Islet precursor cell (in vitro differentiated cells): ENCODE results near the gene TFPI.
"Not testable (repeated sequence)": the region's sequence is repeated elsewhere in the genome, so short reads cannot be mapped to it uniquely, and the experiment has no call there.

Source experiments
- DNase-seq: peaks from one replicate; pipeline ENCODE4 v3.0.0-alpha.2; 2018

Gene TFPI

GRCh38 chr2:187554011-187554703 lies at the start of gene TFPI:
TSS of gene TFPI (minus strand) at chr2:187554435. CDS start at chr2:187503768, 50,667 bp downstream.
- peak; percentile 57 for DNase-seq

GRCh38 chr2:187594801-187595200 lies 40.6 kb upstream of the TFPI start:
- no peak for DNase-seq

DNA sequence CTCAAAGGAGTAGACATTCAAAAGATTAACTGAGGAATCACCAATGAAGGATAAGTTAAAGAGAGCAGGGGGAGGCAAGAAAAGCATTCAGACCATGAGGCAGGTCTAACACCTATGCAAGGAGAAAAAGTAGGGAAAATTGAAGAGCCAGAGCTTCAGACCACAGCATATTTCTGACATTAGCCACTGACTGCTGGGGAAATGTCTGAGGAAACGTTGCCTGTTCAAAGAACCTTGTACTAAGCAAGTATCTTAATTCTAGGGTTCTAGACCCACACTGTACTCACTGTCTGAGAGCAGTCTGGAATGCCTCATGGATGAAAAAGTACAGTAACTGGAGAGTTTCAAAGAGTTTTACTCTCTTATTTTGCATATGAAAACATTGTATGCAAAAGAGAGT lies 39.5 kb upstream of the TFPI start:
- DNase-seq: peak; percentile 79

- no peak for DNase-seq
Observed at GRCh38 chr2:187593098-187593497, 38.9 kb upstream of the TFPI start.

DNA sequence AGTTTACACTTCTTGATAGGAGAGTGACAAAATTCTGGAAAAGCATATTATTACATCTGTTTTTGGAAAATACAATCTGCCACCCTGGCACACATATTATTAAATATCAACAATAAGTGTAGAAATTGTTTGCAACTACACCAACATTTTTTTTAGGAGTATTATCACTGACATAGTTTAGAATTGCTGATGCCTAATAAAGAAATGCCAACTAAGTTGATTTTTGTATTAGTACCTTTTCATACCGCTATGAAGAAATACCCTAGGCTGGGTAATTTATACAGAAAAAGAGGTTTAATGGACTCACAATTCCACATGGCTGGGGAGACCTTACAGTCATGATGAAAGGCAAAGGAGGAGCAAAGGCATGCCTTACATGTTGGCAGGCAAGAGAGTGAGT lies 35.9 kb upstream of the TFPI start:
- DNase-seq: no peak

GRCh38 chr2:187586011-187586641 lies 31.9 kb upstream of the TFPI start:
- DNase-seq: no peak

DNA sequence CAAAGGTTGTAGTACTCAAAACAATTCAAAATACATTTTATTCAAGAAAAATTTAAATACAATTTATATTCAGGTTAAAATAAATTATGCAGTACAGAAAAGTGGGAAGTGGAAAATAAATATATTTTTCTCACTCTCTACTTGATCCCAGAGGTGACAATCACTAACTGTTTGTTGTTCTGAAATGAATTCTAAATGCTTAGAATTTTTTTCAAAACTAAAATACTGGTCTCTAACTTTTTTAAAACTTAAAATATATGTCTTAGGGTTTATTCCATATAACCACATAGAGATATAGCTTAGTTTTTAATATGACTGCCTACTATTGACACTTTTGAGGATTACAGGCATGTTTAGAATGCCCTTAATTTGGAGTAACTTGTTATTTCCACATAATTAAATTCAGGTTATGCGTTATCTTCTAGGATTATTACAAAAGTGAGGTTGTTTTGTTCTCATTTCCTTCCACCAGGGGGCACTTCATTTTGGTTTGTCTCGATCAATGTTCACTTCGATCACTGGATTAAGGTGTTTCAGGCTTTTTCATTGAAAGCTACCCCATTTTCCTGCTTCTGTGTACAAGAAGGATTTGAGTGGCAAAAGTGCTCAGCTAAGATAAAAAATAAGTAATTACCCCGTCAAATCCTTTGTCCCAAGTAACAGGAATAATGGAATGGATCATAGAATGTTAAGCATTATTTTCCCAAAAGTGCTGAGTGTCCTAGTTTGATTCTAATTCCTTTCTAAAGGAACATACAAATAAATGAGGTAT lies 27.1 kb upstream of the TFPI start:
- no peak for DNase-seq

GRCh38 chr2:187580462-187581124 lies 26.4 kb upstream of the TFPI start:
- DNase-seq: no peak

DNA sequence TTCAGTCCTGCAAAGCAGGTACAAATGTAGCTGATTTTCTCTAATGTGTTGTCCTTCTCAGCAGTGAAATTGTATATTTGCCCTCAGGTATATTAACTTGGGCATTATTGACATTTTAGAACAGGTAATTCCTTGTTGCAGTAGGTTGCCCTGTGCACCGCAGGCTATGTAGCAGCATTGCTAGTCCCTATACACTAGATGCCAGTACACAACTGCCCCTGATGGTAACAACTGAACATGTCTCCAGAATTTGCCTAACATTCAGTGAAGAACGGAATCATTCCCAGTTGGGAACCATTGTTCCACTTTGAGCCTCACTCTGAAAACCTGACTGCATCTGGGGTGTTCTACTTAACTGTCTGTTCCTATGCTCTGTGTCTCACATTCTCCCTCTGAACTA lies 23.1 kb upstream of the TFPI start:
- DNase-seq: no peak

GRCh38 chr2:187576906-187577305 lies 22.7 kb upstream of the TFPI start:
- no peak for DNase-seq

GRCh38 chr2:187575751-187576067 lies 21.5 kb upstream of the TFPI start:
- DNase-seq: no peak

- no peak for DNase-seq
Observed at GRCh38 chr2:187574969-187575750, 20.9 kb upstream of the TFPI start.

DNA sequence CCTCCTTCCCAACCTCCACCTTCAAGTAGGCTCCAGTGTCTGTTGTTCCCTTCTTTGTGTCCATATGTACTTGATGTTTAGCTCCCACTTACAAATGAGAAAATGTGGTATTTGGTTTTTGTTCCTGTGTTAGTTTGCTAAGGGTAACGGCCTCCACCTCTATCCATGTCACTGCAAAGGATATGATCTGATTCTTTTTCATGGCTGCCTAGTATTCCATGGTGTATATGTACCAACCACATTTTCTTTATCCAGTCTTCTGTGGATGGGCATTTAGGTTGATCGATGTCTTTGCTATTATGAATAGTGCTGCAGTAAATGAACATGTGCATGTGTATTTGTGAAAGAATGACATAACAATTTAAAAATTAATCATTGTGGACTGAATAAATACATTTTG lies 19.5 kb upstream of the TFPI start:
- no peak for DNase-seq

DNA sequence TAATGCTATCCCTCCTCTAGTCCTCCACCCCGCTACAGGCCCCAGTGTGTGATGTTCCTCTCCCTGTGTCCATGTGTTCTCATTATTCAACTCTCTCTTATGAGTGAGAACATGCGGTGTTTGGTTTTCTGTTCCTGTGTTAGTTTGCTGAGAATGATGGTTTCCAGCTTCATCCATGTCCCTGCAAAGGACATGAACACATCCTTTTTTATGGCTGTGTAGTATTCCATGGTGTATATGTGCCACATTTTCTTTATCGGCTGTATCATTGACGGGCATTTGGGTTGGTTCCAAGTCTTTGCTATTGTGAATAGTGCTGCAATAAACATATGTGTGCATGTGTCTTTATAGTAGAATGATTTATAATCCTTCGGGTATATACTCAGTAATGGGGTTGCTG lies 17.8 kb upstream of the TFPI start:
- DNase-seq: not testable (repeated sequence)

- DNase-seq: no peak
Observed at GRCh38 chr2:187569571-187569970, 15.3 kb upstream of the TFPI start.

- no peak for DNase-seq
Observed at GRCh38 chr2:187569042-187569441, 14.8 kb upstream of the TFPI start.

- no peak for DNase-seq
Observed at GRCh38 chr2:187567126-187567525, 12.9 kb upstream of the TFPI start.

- DNase-seq: no peak
Observed at GRCh38 chr2:187566712-187567111, 12.5 kb upstream of the TFPI start.

DNA sequence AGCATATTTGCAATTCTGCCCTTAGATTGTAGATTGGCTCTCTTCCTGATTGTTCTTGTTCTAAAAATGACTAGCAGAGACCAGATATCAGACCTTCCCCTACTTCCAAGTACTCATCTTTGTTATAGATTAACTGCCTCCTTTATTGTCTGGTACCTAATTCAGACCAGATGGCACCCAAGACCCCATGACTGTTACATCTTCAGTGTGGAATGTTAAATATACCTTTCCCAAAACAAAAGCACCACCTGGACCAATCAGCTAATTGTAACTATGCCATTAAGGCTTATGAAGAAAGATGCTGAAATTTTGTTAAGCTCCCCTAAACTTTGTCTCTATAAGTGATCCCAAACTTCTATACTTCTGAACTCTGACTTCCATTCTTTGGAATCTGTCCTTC lies 12.0 kb upstream of the TFPI start:
- DNase-seq: no peak

GRCh38 chr2:187565618-187566017 lies 11.4 kb upstream of the TFPI start:
- DNase-seq: not testable (repeated sequence)

DNA sequence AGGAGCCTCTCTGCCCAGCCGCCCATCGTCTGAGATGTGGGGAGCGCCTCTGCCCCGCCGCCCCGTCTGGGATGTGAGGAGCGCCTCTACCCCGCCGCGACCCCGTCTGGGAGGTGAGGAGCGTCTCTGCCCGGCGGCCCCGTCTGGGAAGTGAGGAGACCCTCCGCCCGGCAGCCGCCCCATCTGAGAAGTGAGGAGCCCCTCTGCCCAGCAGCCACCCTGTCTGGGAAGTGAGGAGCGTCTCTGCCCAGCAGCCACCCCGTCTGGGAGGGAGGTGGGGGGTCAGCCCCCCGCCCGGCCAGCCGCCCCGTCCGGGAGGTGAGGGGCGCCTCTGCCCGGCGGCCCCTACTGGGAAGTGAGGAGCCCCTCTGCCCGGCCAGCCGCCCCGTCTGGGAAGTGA lies 2.3 kb upstream of the TFPI start:
- not testable (repeated sequence) for DNase-seq

GRCh38 chr2:187554704-187555082 lies 458 bp upstream of the TFPI start:
- DNase-seq: no peak
